Fibroblast of lung (primary cell): ENCODE measurements around the gene MACF1. TPM values are rescaled to one million over a fixed set of nuclear protein-coding genes. Genes with fewer than 3 reads are reported as not detected.

Experiments used
- DNase-seq, 2 donors: peaks; one replicate each; pipeline versions ENCODE4 v3.0.0 to v3.0.0-alpha.2; 2010; ENCODE audit warnings: low read depth in 2 of 2
- H2AFZ ChIP-seq: 2 replicates; pipeline ENCODE4 v1.5.1; 2012; ENCODE audit warnings: low read length, control low read depth, inconsistent platforms
- H3K27ac ChIP-seq: 2 replicates; pipeline ENCODE4 v1.5.1; 2011; ENCODE audit warnings: low read length, control low read depth; ENCODE audit not compliant: insufficient read depth
- H3K27me3 ChIP-seq: 2 replicates; pipeline ENCODE4 v1.5.1; 2011; ENCODE audit warnings: mild to moderate bottlenecking, low read length; ENCODE audit not compliant: control insufficient read depth, insufficient read depth
- H3K36me3 ChIP-seq: 2 replicates; pipeline ENCODE4 v1.5.1; 2011; ENCODE audit warnings: low read length; ENCODE audit not compliant: control insufficient read depth, insufficient read depth
- H3K4me1 ChIP-seq: 2 replicates; pipeline ENCODE4 v1.5.1; 2011; ENCODE audit warnings: low read length; ENCODE audit not compliant: control insufficient read depth, insufficient read depth; ENCODE audit errors: extremely low read depth
- H3K4me2 ChIP-seq: 2 replicates; pipeline ENCODE4 v1.5.1; 2011; ENCODE audit warnings: low read length, control low read depth; ENCODE audit not compliant: insufficient read depth; ENCODE audit errors: extremely low read depth
- H3K4me3 ChIP-seq, 4 experiments: fragments of 200-600 bp in 1 of 4; sonication (generic) in 1 of 4; replicated peaks in 1 of 4; 2 replicates each; pipeline ENCODE4 v1.5.1; 2011 to 2016; ENCODE audit warnings: low read length in 4 of 4, low read depth in 3 of 4, mild to moderate bottlenecking in 3 of 4, control low read depth in 2 of 4, inconsistent platforms in 1 of 4, mixed read lengths in 1 of 4; ENCODE audit not compliant: insufficient read depth in 1 of 4; ENCODE audit errors: control extremely low read depth in 1 of 4
- H3K79me2 ChIP-seq: 2 replicates; pipeline ENCODE4 v1.5.1; 2012; ENCODE audit warnings: mild to moderate bottlenecking, low read length, inconsistent platforms; ENCODE audit not compliant: control insufficient read depth, insufficient read depth
- H3K9ac ChIP-seq: 2 replicates; pipeline ENCODE4 v1.5.1; 2011; ENCODE audit warnings: mild to moderate bottlenecking, low read length, control low read depth; ENCODE audit not compliant: insufficient read depth
- H3K9me3 ChIP-seq: 2 replicates; pipeline ENCODE4 v1.5.1; 2012; ENCODE audit warnings: low read depth, low read length; ENCODE audit not compliant: control insufficient read depth, insufficient read depth
- H4K20me1 ChIP-seq: 2 replicates; pipeline ENCODE4 v1.5.1; 2011; ENCODE audit warnings: low read length; ENCODE audit not compliant: control insufficient read depth, insufficient read depth; ENCODE audit errors: extremely low read depth
- EZH2 ChIP-seq: IDR thresholded peaks from 2 replicates; pipeline ENCODE4 v1.5.1; 2012; ENCODE audit warnings: low read length, control low read depth, mild to moderate bottlenecking; ENCODE audit errors: missing control alignments
- polyA plus RNA-seq, 2 donors: library from polyadenylated mRNA; depleted of rRNA in 1 of 2; stranded (reverse) in 1 of 2; unstranded in 1 of 2; fragments of >200 nt; gene quantifications; 2 replicates each; pipeline ENCODE4 v1.2.1, GENCODE V29; 2011 to 2012; ENCODE audit warnings: missing spikeins in 1 of 2
- total RNA-seq: library from RNA; depleted of rRNA; stranded (reverse); fragments of >200 nt; gene quantifications from 2 replicates; pipeline ENCODE4 v1.2.1, GENCODE V29; 2014
- TF ChIP-seq, protein P1 (sequence below), 2 donors: IDR thresholded peaks in 1 of 2; conservative IDR thresholded peaks in 1 of 2; 1 replicate in 1 of 2; 2 replicates in 1 of 2; pipeline ENCODE4 v1.5.1; 2011 to 2012; ENCODE audit warnings: low read length in 2 of 2, control low read depth in 1 of 2, inconsistent platforms in 1 of 2, low read depth in 1 of 2, mild to moderate bottlenecking in 1 of 2

MACF1 gene
- total and polyA plus RNA-seq, 2 donors (not counting 1 experiment from before 2014, with no cell fraction given), result 178 to 414 TPM

DNA sequence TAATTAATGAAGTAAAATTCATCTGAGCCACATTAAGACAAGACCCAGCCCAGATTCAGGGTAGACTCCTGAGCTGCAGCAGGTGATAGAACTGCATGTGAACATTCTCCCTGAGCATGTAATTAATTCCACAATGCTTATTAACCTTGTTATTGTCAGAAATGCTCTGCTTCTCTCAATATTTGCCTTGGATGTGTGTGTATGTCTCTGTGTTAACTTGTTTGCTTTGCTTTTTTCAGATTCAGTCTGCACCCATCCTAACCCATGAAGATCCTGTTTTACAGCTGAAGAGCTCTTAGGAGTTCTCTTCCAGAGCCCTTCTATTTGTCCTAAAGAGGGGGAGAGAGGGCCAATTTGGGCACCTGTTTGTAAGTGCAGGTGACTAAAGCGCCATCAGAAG is 143.8 kb downstream of the MACF1 start:
- Histone ChIP-seq H3K27ac (no peak overlapping the region), H3K79me2 (no peaks in the 10 kb centered on the region), H3K36me3 (peaks cover 21% of the 10 kb centered on the region), H2AFZ (no peak overlapping the region), H3K4me3 (no peak overlapping the region), H3K4me1 (no peaks in the 10 kb centered on the region), H4K20me1 (no peaks in the 10 kb centered on the region), H3K27me3 (no peaks in the 10 kb centered on the region), H3K9me3 (no peaks in the 10 kb centered on the region), H3K9ac (no peak overlapping the region), H3K4me2 (no peak overlapping the region)
- TF ChIP-seq, protein P1, sequence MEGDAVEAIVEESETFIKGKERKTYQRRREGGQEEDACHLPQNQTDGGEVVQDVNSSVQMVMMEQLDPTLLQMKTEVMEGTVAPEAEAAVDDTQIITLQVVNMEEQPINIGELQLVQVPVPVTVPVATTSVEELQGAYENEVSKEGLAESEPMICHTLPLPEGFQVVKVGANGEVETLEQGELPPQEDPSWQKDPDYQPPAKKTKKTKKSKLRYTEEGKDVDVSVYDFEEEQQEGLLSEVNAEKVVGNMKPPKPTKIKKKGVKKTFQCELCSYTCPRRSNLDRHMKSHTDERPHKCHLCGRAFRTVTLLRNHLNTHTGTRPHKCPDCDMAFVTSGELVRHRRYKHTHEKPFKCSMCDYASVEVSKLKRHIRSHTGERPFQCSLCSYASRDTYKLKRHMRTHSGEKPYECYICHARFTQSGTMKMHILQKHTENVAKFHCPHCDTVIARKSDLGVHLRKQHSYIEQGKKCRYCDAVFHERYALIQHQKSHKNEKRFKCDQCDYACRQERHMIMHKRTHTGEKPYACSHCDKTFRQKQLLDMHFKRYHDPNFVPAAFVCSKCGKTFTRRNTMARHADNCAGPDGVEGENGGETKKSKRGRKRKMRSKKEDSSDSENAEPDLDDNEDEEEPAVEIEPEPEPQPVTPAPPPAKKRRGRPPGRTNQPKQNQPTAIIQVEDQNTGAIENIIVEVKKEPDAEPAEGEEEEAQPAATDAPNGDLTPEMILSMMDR (conservative IDR thresholded peaks at IDR 0.05 in 1 of 2, IDR thresholded peaks at IDR 0.05 in 1 of 2; ENCODE audit: low read depth in 1 of 2, low read length in 2 of 2), result no peak
- TF ChIP-seq EZH2, result no peak
- no peak for DNase-seq

DNA sequence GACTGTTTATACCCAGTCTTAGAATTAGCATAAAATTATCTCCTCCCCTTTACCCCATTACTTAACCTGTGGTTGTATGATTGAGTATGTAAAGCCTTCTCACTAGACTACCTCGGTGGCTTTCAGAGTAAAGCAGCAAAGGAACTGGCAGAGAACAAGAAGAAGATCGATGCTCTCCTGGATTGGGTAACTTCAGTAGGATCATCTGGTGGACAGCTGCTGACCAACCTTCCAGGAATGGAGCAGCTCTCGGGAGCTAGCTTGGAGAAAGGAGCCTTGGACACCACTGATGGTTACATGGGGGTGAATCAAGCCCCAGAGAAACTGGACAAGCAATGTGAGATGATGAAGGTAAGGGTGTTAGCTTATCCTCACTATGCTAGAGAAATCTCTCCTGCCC is 148.4 kb downstream of the MACF1 start:
- no peak for DNase-seq
- Histone ChIP-seq H4K20me1 (no peaks in the 10 kb centered on the region), H3K27me3 (no peaks in the 10 kb centered on the region), H3K79me2 (no peaks in the 10 kb centered on the region), H3K36me3 (peaks cover 26% of the 10 kb centered on the region), H3K4me1 (no peaks in the 10 kb centered on the region), H3K4me3 (no peak overlapping the region), H3K4me2 (no peak overlapping the region), H3K9ac (no peak overlapping the region), H3K9me3 (no peaks in the 10 kb centered on the region), H2AFZ (no peak overlapping the region), H3K27ac (no peak overlapping the region)
- no peak for TF ChIP-seq EZH2
- TF ChIP-seq, protein P1 (conservative IDR thresholded peaks at IDR 0.05 in 1 of 2, IDR thresholded peaks at IDR 0.05 in 1 of 2; ENCODE audit: low read depth in 1 of 2, low read length in 2 of 2), result no peak

DNA sequence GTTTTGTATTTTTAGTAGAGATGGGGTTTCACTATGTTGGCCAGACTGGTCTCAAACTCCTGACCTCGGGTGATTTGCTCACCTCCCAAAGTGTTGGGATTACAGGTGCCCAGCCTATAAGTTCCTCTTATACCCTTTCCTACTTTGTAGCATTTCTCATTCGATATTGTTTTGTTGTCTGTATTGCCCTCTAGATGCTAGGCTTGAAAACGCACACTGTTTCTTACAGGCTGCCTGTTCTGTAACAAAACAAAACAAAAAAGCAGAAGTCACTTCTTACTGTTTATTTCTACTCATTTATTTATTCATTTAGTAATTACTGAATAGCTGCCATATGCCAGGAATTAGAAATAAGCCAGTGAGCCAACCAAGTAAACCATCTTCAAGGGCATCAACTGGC is 150.1 kb downstream of the MACF1 start:
- H3K36me3 ChIP-seq, result peaks cover 23% of the 10 kb centered on the region

More for the DNA sequence above, 150.1 kb downstream of the MACF1 start:
- Histone ChIP-seq H3K27ac (no peak overlapping the region), H3K4me2 (no peak overlapping the region), H3K4me1 (no peaks in the 10 kb centered on the region), H3K79me2 (no peaks in the 10 kb centered on the region), H3K9ac (no peak overlapping the region), H3K9me3 (no peaks in the 10 kb centered on the region), H3K27me3 (no peaks in the 10 kb centered on the region), H2AFZ (no peak overlapping the region), H3K4me3 (no peak overlapping the region), H4K20me1 (no peaks in the 10 kb centered on the region)
- no peak for DNase-seq
- TF ChIP-seq EZH2, result no peak
- TF ChIP-seq, protein P1 (conservative IDR thresholded peaks at IDR 0.05 in 1 of 2, IDR thresholded peaks at IDR 0.05 in 1 of 2; ENCODE audit: low read depth in 1 of 2, low read length in 2 of 2), result peak in 1 of 2 donors; percentile 12
